ENCODE measurements around the gene IZUMO4.

The IZUMO4 gene

GRCh38 chr19:2108251-2109016, 11.7 kb downstream of the IZUMO4 start (continued):
- no peak for TF ChIP-seq PATZ1 (CRISPR knock-in tag; IDR thresholded peaks at IDR 0.05; ENCODE audit: borderline replicate concordance)
- no peak for TF ChIP-seq ZFP30 (CRISPR knock-in tag; IDR thresholded peaks at IDR 0.05)
- TF ChIP-seq, protein P1, sequence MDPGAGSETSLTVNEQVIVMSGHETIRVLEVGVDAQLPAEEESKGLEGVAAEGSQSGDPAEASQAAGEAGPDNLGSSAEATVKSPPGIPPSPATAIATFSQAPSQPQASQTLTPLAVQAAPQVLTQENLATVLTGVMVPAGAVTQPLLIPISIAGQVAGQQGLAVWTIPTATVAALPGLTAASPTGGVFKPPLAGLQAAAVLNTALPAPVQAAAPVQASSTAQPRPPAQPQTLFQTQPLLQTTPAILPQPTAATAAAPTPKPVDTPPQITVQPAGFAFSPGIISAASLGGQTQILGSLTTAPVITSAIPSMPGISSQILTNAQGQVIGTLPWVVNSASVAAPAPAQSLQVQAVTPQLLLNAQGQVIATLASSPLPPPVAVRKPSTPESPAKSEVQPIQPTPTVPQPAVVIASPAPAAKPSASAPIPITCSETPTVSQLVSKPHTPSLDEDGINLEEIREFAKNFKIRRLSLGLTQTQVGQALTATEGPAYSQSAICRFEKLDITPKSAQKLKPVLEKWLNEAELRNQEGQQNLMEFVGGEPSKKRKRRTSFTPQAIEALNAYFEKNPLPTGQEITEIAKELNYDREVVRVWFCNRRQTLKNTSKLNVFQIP (CRISPR knock-in tag; IDR thresholded peaks at IDR 0.05; ENCODE audit: borderline replicate concordance, low read depth): no peak
- TF ChIP-seq, protein P2, sequence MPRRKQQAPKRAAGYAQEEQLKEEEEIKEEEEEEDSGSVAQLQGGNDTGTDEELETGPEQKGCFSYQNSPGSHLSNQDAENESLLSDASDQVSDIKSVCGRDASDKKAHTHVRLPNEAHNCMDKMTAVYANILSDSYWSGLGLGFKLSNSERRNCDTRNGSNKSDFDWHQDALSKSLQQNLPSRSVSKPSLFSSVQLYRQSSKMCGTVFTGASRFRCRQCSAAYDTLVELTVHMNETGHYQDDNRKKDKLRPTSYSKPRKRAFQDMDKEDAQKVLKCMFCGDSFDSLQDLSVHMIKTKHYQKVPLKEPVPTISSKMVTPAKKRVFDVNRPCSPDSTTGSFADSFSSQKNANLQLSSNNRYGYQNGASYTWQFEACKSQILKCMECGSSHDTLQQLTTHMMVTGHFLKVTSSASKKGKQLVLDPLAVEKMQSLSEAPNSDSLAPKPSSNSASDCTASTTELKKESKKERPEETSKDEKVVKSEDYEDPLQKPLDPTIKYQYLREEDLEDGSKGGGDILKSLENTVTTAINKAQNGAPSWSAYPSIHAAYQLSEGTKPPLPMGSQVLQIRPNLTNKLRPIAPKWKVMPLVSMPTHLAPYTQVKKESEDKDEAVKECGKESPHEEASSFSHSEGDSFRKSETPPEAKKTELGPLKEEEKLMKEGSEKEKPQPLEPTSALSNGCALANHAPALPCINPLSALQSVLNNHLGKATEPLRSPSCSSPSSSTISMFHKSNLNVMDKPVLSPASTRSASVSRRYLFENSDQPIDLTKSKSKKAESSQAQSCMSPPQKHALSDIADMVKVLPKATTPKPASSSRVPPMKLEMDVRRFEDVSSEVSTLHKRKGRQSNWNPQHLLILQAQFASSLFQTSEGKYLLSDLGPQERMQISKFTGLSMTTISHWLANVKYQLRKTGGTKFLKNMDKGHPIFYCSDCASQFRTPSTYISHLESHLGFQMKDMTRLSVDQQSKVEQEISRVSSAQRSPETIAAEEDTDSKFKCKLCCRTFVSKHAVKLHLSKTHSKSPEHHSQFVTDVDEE (CRISPR knock-in tag; IDR thresholded peaks at IDR 0.05): no peak
- no peak for TF ChIP-seq TCF4 (CRISPR knock-in tag; IDR thresholded peaks at IDR 0.05; ENCODE audit: borderline replicate concordance)
- TF ChIP-seq ZC3H10 (CRISPR knock-in tag; IDR thresholded peaks at IDR 0.05): no peak

DNA sequence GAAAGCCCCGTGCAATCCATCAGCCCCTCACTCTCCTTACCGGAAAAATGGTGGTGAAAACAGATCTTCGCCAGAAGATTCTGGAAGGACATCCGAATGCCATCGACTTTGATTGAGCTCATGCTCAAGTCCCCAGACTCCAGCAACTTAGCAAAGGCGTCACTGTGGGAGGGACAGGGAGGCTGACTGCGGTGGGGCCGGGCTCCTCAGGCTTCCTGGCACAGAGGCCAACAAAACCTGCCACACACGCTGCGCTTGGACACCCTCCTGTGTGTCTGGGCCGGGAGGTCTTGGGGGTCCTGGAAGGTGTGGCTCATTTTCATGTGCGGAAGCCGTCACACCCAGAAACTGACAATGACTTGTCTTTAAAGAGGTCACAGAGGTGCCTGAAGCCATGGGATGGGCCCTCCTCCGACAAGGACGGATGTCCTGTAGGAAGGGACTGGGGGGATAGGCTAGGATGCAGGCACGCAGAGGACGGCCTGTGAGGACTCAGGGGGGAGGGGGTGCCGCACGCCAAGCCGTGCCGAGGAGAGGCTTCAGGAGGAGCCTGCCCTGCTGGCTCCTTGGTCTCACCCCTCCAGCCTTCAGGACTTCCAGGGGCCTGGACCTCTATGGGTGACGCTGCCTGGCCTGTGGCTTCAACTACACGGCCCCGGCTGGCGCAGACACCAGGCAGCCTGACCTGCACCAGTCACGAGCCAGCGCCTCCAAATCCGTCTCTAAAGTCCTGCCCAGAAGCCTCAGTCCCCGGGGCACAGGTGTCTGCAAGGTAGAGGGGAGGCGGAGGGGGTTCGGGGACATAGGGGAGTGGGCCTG, 12.5 kb downstream of the IZUMO4 start:
- TF ChIP-seq ESRRG (CRISPR knock-in tag; IDR thresholded peaks at IDR 0.05): no peak
- TF ChIP-seq SNAI2 (CRISPR knock-in tag; IDR thresholded peaks at IDR 0.05): no peak
- no peak for TF ChIP-seq ZNF565 (CRISPR knock-in tag; conservative IDR thresholded peaks at IDR 0.05; ENCODE audit: low read depth)
- TF ChIP-seq ZNF70 (CRISPR knock-in tag; IDR thresholded peaks at IDR 0.05): no peak
- TF ChIP-seq TCF4 (CRISPR knock-in tag; IDR thresholded peaks at IDR 0.05; ENCODE audit: borderline replicate concordance): no peak
- TF ChIP-seq OSR1 (CRISPR knock-in tag; IDR thresholded peaks at IDR 0.05): no peak
- TF ChIP-seq TOX (CRISPR knock-in tag; IDR thresholded peaks at IDR 0.05; ENCODE audit: borderline replicate concordance): no peak
- TF ChIP-seq, protein P2 (CRISPR knock-in tag; IDR thresholded peaks at IDR 0.05): no peak
- TF ChIP-seq GLIS3 (CRISPR knock-in tag; IDR thresholded peaks at IDR 0.05): no peak
- no peak for TF ChIP-seq RARB (CRISPR knock-in tag; IDR thresholded peaks at IDR 0.05)
- TF ChIP-seq ZNF8 (CRISPR knock-in tag; IDR thresholded peaks at IDR 0.05): no peak
- TF ChIP-seq ARNTL (CRISPR knock-in tag; IDR thresholded peaks at IDR 0.05; ENCODE audit: borderline replicate concordance, low read depth): no peak
- TF ChIP-seq ZFP30 (CRISPR knock-in tag; IDR thresholded peaks at IDR 0.05): no peak
- ATAC-seq: no peak

DNA sequence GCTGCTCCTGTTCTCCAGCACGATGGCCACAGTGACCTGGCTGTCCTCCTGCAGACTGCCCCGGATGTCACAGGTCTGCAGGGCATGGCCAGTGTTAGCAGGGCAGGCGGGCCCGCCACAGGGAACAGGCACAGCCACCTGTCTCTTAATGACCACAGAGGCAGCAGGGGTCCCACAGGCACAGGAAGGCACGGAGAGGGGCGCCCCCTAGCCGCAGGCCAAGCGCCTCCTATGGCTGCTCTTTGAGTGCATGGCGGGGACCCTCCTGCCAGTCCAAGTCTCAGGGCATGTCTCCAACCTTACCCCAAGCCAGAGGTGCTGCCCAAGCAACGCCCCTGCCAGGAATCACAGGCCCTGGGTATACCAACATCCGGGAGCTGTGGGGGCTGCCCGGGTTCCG, 14.1 kb downstream of the IZUMO4 start:
- ATAC-seq: no peak

More for the DNA sequence above, 14.1 kb downstream of the IZUMO4 start:
- no peak for TF ChIP-seq ARNTL (CRISPR knock-in tag; IDR thresholded peaks at IDR 0.05; ENCODE audit: borderline replicate concordance, low read depth)
- no peak for TF ChIP-seq PATZ1 (CRISPR knock-in tag; IDR thresholded peaks at IDR 0.05; ENCODE audit: borderline replicate concordance)
- TF ChIP-seq ZFP30 (CRISPR knock-in tag; IDR thresholded peaks at IDR 0.05): no peak
- TF ChIP-seq SNAI2 (CRISPR knock-in tag; IDR thresholded peaks at IDR 0.05): no peak

All from SK-N-SH treated with all-trans-retinoic acid at 6 μM for 48 hours (cell line).